GM18867 (cell line): ENCODE measurements around the gene KIF4B.
A peak's percentile ranks its signal among the peaks of the same experiment; 100 is the strongest.

Source experiments
- ATAC-seq: cut with Tn5 transposase; IDR thresholded peaks from one replicate; pipeline ENCODE4 v1.9.1; 2021; ENCODE audit warnings: mild to moderate bottlenecking, moderate library complexity; ENCODE audit not compliant: unreplicated experiment

KIF4B gene

GRCh38 chr5:155050384-155051019, 36.9 kb downstream of the KIF4B start:
- no peak for ATAC-seq

GRCh38 chr5:155052532-155052931, 39.0 kb downstream of the KIF4B start:
- ATAC-seq, result peak; percentile 94

- no peak for ATAC-seq
Observed at GRCh38 chr5:155053501-155053900, 39.9 kb downstream of the KIF4B start.

- ATAC-seq, result no peak
Observed at GRCh38 chr5:155056644-155057269, 43.2 kb downstream of the KIF4B start.

- ATAC-seq, result no peak
Observed at GRCh38 chr5:155057626-155058025, 44.1 kb downstream of the KIF4B start.

GRCh38 chr5:155064580-155064979, 51.0 kb downstream of the KIF4B start:
- ATAC-seq, result peak; percentile 60

- ATAC-seq, result peak; percentile 73
Observed at GRCh38 chr5:155066886-155067595, 53.5 kb downstream of the KIF4B start.
